ENCODE results near the gene CCKAR. TPM values are rescaled to one million over a fixed set of nuclear protein-coding genes. Genes with fewer than 3 reads are reported as not detected.

Gene CCKAR
- total RNA-seq (2014; rRNA removed; shearing (Covaris generic)), result not detected in 2 replicates
- polyA plus RNA-seq (2016; fragmentation: Nextera tagmentation; extraction: Ambion mirVana), result not detected in 2 replicates

GRCh38 chr4:26490111-26490959 is at the start of gene CCKAR:
Gene CCKAR (minus strand): TSS chr4:26490484. CDS start chr4:26490267, 217 bp downstream.
- Histone ChIP-seq H3K9me2 (ENCODE audit: insufficient read depth) (no peaks in the 10 kb centered on the region), H3K9me3 (ENCODE audit: low read depth) (no peaks in the 10 kb centered on the region), H3K79me2 (ENCODE audit: insufficient read depth) (no peaks in the 10 kb centered on the region), H2AFZ (no peak within 1 kb of the TSS), H3F3A (ENCODE audit: insufficient read depth) (no peaks in the 10 kb centered on the region), H3K27ac (no peak within 1 kb of the TSS), H3K9ac (no peak within 1 kb of the TSS), H3K36me3 (ENCODE audit: low read depth) (no peaks in the 10 kb centered on the region), H4K20me1 (ENCODE audit: insufficient read depth) (no peaks in the 10 kb centered on the region), H3K4me1 (ENCODE audit: insufficient read depth) (no peaks in the 10 kb centered on the region), H3K4me2 (ENCODE audit: unreplicated experiment) (no peak within 1 kb of the TSS), H3K4me3 (no peak within 1 kb of the TSS), H3K27me3 (replicated peaks; ENCODE audit: insufficient read depth) (peaks cover 69% of the 10 kb centered on the region)
- WGBS, 2 experiments (ENCODE audit: low coverage in 1 of 2, low lambda C conversion rate in 2 of 2, missing lambda C conversion rate in 2 of 2), result 84 to 87% methylated on average over 24 of the region's 24 CpGs
- no peak for DNase-seq
- no peak for TF ChIP-seq EZH2phosphoT487 (IDR thresholded peaks at IDR 0.05; ENCODE audit: insufficient read depth, low read depth)
- TF ChIP-seq EZH2 (IDR thresholded peaks at IDR 0.05; ENCODE audit: insufficient read depth, poor library complexity, severe bottlenecking), result no peak
- in situ Hi-C loops (cut with MboI), result no loop called here

- H3K27me3 ChIP-seq (replicated peaks; ENCODE audit: insufficient read depth), result peaks cover 18% of the 10 kb centered on the region
- 59 to 79% methylated on average over 2 of the region's 2 CpGs for WGBS, 2 experiments (ENCODE audit: low coverage in 1 of 2, low lambda C conversion rate in 2 of 2, missing lambda C conversion rate in 2 of 2)
- no peak for DNase-seq
- H3K36me3 ChIP-seq (ENCODE audit: low read depth), result no peaks in the 10 kb centered on the region
- H3K4me2 ChIP-seq (ENCODE audit: unreplicated experiment), result no peak overlapping the region
- TF ChIP-seq EZH2 (IDR thresholded peaks at IDR 0.05; ENCODE audit: insufficient read depth, poor library complexity, severe bottlenecking), result no peak
- TF ChIP-seq EZH2phosphoT487 (IDR thresholded peaks at IDR 0.05; ENCODE audit: insufficient read depth, low read depth), result no peak
- H3K27ac ChIP-seq, result no peak overlapping the region
- no peaks in the 10 kb centered on the region for H3K4me1 ChIP-seq (ENCODE audit: insufficient read depth)
- no peaks in the 10 kb centered on the region for H3K9me2 ChIP-seq (ENCODE audit: insufficient read depth)
- H4K20me1 ChIP-seq (ENCODE audit: insufficient read depth), result no peaks in the 10 kb centered on the region
- no peak overlapping the region for H2AFZ ChIP-seq
- in situ Hi-C loops (cut with MboI), result no loop called here
- no peaks in the 10 kb centered on the region for H3K9me3 ChIP-seq (ENCODE audit: low read depth)
- H3F3A ChIP-seq (ENCODE audit: insufficient read depth), result no peaks in the 10 kb centered on the region
- H3K4me3 ChIP-seq, result no peak overlapping the region
- no peaks in the 10 kb centered on the region for H3K79me2 ChIP-seq (ENCODE audit: insufficient read depth)
- no peak overlapping the region for H3K9ac ChIP-seq
These were observed 43.4 kb upstream of the CCKAR start for GRCh38 chr4:26533685-26534084.

- H3K79me2 ChIP-seq (ENCODE audit: insufficient read depth), result no peaks in the 10 kb centered on the region
- no peaks in the 10 kb centered on the region for H3K4me1 ChIP-seq (ENCODE audit: insufficient read depth)
- H3K27ac ChIP-seq, result no peak overlapping the region
- in situ Hi-C loops (cut with MboI), result no loop called here
- no peak overlapping the region for H2AFZ ChIP-seq
- DNase-seq, result no peak
- H3F3A ChIP-seq (ENCODE audit: insufficient read depth), result no peaks in the 10 kb centered on the region
- no peak overlapping the region for H3K4me3 ChIP-seq
- H4K20me1 ChIP-seq (ENCODE audit: insufficient read depth), result no peaks in the 10 kb centered on the region
- H3K9me3 ChIP-seq (ENCODE audit: low read depth), result no peaks in the 10 kb centered on the region
- H3K4me2 ChIP-seq (ENCODE audit: unreplicated experiment), result no peak overlapping the region
- peaks cover 18% of the 10 kb centered on the region for H3K27me3 ChIP-seq (replicated peaks; ENCODE audit: insufficient read depth)
- H3K36me3 ChIP-seq (ENCODE audit: low read depth), result no peaks in the 10 kb centered on the region
- H3K9ac ChIP-seq, result no peak overlapping the region
- TF ChIP-seq EZH2phosphoT487 (IDR thresholded peaks at IDR 0.05; ENCODE audit: insufficient read depth, low read depth) (no peak), EZH2 (IDR thresholded peaks at IDR 0.05; ENCODE audit: insufficient read depth, poor library complexity, severe bottlenecking) (no peak)
- H3K9me2 ChIP-seq (ENCODE audit: insufficient read depth), result no peaks in the 10 kb centered on the region
- WGBS, 2 experiments (ENCODE audit: low coverage in 1 of 2, low lambda C conversion rate in 2 of 2, missing lambda C conversion rate in 2 of 2), result 53 to 56% methylated on average over 5 of the region's 5 CpGs
These were observed 41.3 kb upstream of the CCKAR start for GRCh38 chr4:26531491-26532116.

- TF ChIP-seq EZH2 (IDR thresholded peaks at IDR 0.05; ENCODE audit: insufficient read depth, poor library complexity, severe bottlenecking) (no peak), EZH2phosphoT487 (IDR thresholded peaks at IDR 0.05; ENCODE audit: insufficient read depth, low read depth) (no peak)
- Histone ChIP-seq H3F3A (ENCODE audit: insufficient read depth) (no peaks in the 10 kb centered on the region), H3K9me3 (ENCODE audit: low read depth) (no peaks in the 10 kb centered on the region), H3K36me3 (ENCODE audit: low read depth) (no peaks in the 10 kb centered on the region), H3K9me2 (ENCODE audit: insufficient read depth) (no peaks in the 10 kb centered on the region), H3K27me3 (replicated peaks; ENCODE audit: insufficient read depth) (peaks cover 13% of the 10 kb centered on the region), H2AFZ (no peak overlapping the region), H3K79me2 (ENCODE audit: insufficient read depth) (no peaks in the 10 kb centered on the region), H3K9ac (no peak overlapping the region), H3K27ac (no peak overlapping the region), H4K20me1 (ENCODE audit: insufficient read depth) (no peaks in the 10 kb centered on the region), H3K4me2 (ENCODE audit: unreplicated experiment) (no peak overlapping the region), H3K4me1 (ENCODE audit: insufficient read depth) (peaks cover 8% of the 10 kb centered on the region), H3K4me3 (no peak overlapping the region)
- 19 to 22% methylated on average over 5 of the region's 5 CpGs for WGBS, 2 experiments (ENCODE audit: low coverage in 1 of 2, low lambda C conversion rate in 2 of 2, missing lambda C conversion rate in 2 of 2)
- in situ Hi-C loops (cut with MboI), result no loop called here
- no peak for DNase-seq
These were observed 39.8 kb upstream of the CCKAR start for GRCh38 chr4:26530099-26530498.

Measured in GM23248 (cell line).